Type B pancreatic cell (in vitro differentiated cells): Measurements from ENCODE around the gene EGFL7. TPM values are rescaled to one million over a fixed set of nuclear protein-coding genes. Genes with fewer than 3 reads are reported as not detected.

Experiments
- DNase-seq: peaks from one replicate; pipeline ENCODE4 v3.0.0; 2021; ENCODE audit warnings: mixed read lengths; ENCODE audit not compliant: unreplicated experiment; ENCODE audit errors: extremely low spot score
- H3K27ac Mint-ChIP-seq: 2 replicates; pipeline ENCODE4 v1.8.0; 2021; ENCODE audit warnings: mild to moderate bottlenecking, mixed read lengths
- H3K27me3 Mint-ChIP-seq: 2 replicates; pipeline ENCODE4 v1.8.0; 2021; ENCODE audit warnings: mixed read lengths
- H3K36me3 Mint-ChIP-seq: 2 replicates; pipeline ENCODE4 v1.8.0; 2021; ENCODE audit warnings: mixed read lengths
- H3K4me1 Mint-ChIP-seq: one replicate; pipeline ENCODE4 v1.8.0; 2021; ENCODE audit warnings: mixed read lengths; ENCODE audit not compliant: unreplicated experiment
- H3K4me3 Mint-ChIP-seq: 2 replicates; pipeline ENCODE4 v1.8.0; 2021; ENCODE audit warnings: mild to moderate bottlenecking, mixed read lengths
- H3K9me3 Mint-ChIP-seq: 2 replicates; pipeline ENCODE4 v1.8.0; 2021; ENCODE audit warnings: mixed read lengths
- CTCF ChIP-seq: fragments of 200-600 bp; sonication (generic); conservative IDR thresholded peaks from 2 replicates; pipeline ENCODE4 v1.5.0; 2021; ENCODE audit warnings: antibody characterized with exemption, mild to moderate bottlenecking
- total RNA-seq: library from RNA; stranded (reverse); gene quantifications from 2 replicates; pipeline ENCODE4 v1.2.1, GENCODE V29; 2021; ENCODE audit warnings: low replicate concordance

The EGFL7 gene
- total RNA-seq, 1 donor from 2014 or later: 20.7 TPM

GRCh38 chr9:136620441-136621018, 42.2 kb upstream of the EGFL7 start:
- TF ChIP-seq CTCF: no peak
- Mint-ChIP-seq H3K27ac (no peak overlapping the region), H3K4me3 (no peak overlapping the region), H3K9me3 (no peaks in the 10 kb centered on the region), H3K4me1 (peaks cover 8% of the 10 kb centered on the region), H3K36me3 (no peaks in the 10 kb centered on the region), H3K27me3 (no peaks in the 10 kb centered on the region)
- DNase-seq: no peak

DNA sequence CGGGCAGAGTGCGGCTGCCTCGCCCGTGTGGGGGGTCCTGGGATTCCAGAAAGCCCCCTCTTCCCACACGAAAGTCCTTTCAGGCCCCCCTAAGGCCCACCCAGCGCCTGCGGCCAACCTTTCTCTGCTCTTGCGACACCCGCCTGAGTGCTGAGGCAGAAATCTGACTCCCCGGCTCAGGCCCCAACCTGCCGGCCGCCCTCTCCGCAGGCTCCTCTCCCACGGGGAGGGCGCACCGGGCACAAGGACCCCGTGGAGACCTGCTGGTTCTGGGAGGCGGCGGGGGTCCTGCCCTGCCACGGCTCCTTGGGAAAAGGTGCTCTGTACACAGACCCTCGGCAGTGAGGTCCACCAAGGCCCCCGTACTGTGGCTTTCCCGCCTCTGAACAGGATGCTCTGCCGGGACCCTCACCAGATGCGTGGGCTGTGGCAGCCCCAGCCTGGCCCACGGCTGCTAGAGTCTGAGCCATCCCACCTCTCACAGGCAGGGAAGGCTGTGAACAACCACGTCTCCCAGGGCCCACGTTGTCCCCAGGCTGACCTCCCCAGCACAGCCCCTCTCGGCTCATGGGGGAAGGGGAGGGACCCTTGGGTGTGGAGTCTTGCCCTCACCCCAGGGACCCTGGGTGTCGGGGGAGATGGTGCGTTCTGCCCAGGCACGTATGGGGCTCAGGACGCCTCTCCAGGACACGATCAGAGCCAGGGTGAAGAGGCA, 41.5 kb upstream of the EGFL7 start:
- no peak for TF ChIP-seq CTCF
- no peak for DNase-seq
- Mint-ChIP-seq H3K4me3 (no peak overlapping the region), H3K36me3 (no peaks in the 10 kb centered on the region), H3K27me3 (no peaks in the 10 kb centered on the region), H3K27ac (no peak overlapping the region), H3K4me1 (peaks cover 11% of the 10 kb centered on the region), H3K9me3 (no peaks in the 10 kb centered on the region)

- Mint-ChIP-seq H3K27ac (no peak overlapping the region), H3K27me3 (no peaks in the 10 kb centered on the region), H3K4me1 (peaks cover 11% of the 10 kb centered on the region), H3K36me3 (no peaks in the 10 kb centered on the region), H3K9me3 (no peaks in the 10 kb centered on the region), H3K4me3 (no peak overlapping the region)
- no peak for TF ChIP-seq CTCF
- no peak for DNase-seq
Measured at GRCh38 chr9:136621734-136622093, 41.0 kb upstream of the EGFL7 start.

DNA sequence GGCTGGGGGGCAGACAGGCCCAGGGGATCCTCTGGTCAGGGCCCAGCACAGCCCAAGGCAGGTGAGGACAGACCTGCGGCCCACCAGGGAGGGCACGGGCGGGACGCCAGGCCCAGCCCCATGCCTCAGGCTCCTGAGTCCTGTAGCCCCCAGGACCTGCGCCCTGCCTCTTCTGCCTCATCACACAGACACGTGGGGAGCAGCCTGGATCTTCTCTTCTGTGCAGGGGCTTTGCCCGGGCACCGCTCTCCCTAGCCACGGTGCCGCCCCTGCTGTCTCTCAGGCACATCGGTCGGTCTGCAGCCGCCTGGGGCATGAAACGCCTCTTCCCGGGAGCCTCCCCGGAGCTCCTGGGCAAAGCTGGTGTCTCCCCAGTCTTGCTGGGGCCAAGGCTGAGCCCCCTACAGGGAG, 40.2 kb upstream of the EGFL7 start:
- no peak for TF ChIP-seq CTCF
- H3K4me1 Mint-ChIP-seq: peaks cover 15% of the 10 kb centered on the region
- H3K27ac Mint-ChIP-seq: no peak overlapping the region
- H3K27me3 Mint-ChIP-seq: no peaks in the 10 kb centered on the region
- no peaks in the 10 kb centered on the region for H3K9me3 Mint-ChIP-seq
- H3K36me3 Mint-ChIP-seq: no peaks in the 10 kb centered on the region
- no peak overlapping the region for H3K4me3 Mint-ChIP-seq
- no peak for DNase-seq

- no peak for TF ChIP-seq CTCF
- H3K4me3 Mint-ChIP-seq: no peak overlapping the region
- no peaks in the 10 kb centered on the region for H3K36me3 Mint-ChIP-seq
- no peak overlapping the region for H3K27ac Mint-ChIP-seq
- peaks cover 15% of the 10 kb centered on the region for H3K4me1 Mint-ChIP-seq
- H3K9me3 Mint-ChIP-seq: no peaks in the 10 kb centered on the region
- no peaks in the 10 kb centered on the region for H3K27me3 Mint-ChIP-seq
- no peak for DNase-seq
Measured at GRCh38 chr9:136623016-136623841, 39.5 kb upstream of the EGFL7 start.
